ENCODE measurements around the gene NPSR1. TPM values are rescaled to one million over a fixed set of nuclear protein-coding genes. Genes with fewer than 3 reads are reported as not detected.

Gene NPSR1
- total RNA-seq, 1 experiment from 2014 or later = not detected

DNA sequence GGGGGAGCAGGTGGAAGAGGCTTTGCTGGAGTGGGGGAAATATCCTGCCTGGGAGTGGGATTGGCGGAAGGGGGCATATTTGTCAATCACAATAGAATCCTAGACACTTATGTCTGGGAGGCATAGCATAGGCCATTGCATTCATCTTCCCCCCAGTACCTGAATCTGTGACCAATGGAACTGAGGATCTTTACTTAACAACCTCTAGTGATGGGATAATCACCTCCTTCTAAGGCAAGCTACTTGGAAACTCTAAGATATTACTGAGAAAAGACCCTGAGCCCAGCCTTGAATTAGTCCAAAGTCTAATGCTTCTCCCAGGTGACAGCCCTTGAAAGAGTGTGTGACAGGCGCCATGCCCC lies 90.7 kb downstream of the NPSR1 start:
- H3K36me3 Mint-ChIP-seq (ENCODE audit: insufficient read depth in 1 of 3, low read depth in 3 of 3) = no peaks in the 10 kb centered on the region
- H2BK120ac ChIP-seq (ENCODE audit: low read depth, low read length, poor library complexity, severe bottlenecking) = no peak overlapping the region
- 0 out of 7 replicates have a peak overlapping the region, but pooled peaks of 1 of the 3 experiments have one; percentile 4 for H3K27ac Mint-ChIP-seq
- no peak overlapping the region for H3K9ac ChIP-seq (ENCODE audit: extremely low read depth, insufficient read length, low read length)
- H3K23ac ChIP-seq (ENCODE audit: insufficient read length, low read depth, low read length) = no peak overlapping the region
- H3K27me3 Mint-ChIP-seq (ENCODE audit: low read depth) = no peaks in the 10 kb centered on the region
- no peak overlapping the region for H3K4ac ChIP-seq (ENCODE audit: low read depth, low read length)
- TF ChIP-seq, protein P1, sequence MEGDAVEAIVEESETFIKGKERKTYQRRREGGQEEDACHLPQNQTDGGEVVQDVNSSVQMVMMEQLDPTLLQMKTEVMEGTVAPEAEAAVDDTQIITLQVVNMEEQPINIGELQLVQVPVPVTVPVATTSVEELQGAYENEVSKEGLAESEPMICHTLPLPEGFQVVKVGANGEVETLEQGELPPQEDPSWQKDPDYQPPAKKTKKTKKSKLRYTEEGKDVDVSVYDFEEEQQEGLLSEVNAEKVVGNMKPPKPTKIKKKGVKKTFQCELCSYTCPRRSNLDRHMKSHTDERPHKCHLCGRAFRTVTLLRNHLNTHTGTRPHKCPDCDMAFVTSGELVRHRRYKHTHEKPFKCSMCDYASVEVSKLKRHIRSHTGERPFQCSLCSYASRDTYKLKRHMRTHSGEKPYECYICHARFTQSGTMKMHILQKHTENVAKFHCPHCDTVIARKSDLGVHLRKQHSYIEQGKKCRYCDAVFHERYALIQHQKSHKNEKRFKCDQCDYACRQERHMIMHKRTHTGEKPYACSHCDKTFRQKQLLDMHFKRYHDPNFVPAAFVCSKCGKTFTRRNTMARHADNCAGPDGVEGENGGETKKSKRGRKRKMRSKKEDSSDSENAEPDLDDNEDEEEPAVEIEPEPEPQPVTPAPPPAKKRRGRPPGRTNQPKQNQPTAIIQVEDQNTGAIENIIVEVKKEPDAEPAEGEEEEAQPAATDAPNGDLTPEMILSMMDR (conservative IDR thresholded peaks at IDR 0.05) = no peak
- DNase-seq = no peak
- no peak overlapping the region for H2AFZ ChIP-seq (ENCODE audit: low read length)
- no peak overlapping the region for H3K27ac ChIP-seq (ENCODE audit: insufficient read length, low read depth, low read length)
- no peaks in the 10 kb centered on the region for H3K23me2 ChIP-seq (ENCODE audit: insufficient read length, low read depth, low read length, poor library complexity, severe bottlenecking)
- no peak overlapping the region for H2BK5ac ChIP-seq (ENCODE audit: insufficient read length, low read length)
- H2BK15ac ChIP-seq (ENCODE audit: low read depth, low read length) = no peak overlapping the region
- H4K91ac ChIP-seq (ENCODE audit: insufficient read length, low read depth, low read length) = no peak overlapping the region
- H3K9me3 Mint-ChIP-seq = no peaks in the 10 kb centered on the region
- no peak overlapping the region for H4K5ac ChIP-seq (ENCODE audit: insufficient read length, low read depth, low read length)
- H2BK12ac ChIP-seq (ENCODE audit: insufficient read length, low read depth, low read length) = no peak overlapping the region
- no peaks in the 10 kb centered on the region for H4K20me1 ChIP-seq (ENCODE audit: control insufficient read depth, insufficient read depth, insufficient read length)
- no peaks in the 10 kb centered on the region for H3K79me1 ChIP-seq (ENCODE audit: insufficient read depth, low read depth, low read length, poor library complexity, severe bottlenecking)
- H3K4me2 ChIP-seq (ENCODE audit: insufficient read depth, insufficient read length, low read length) = no peak overlapping the region
- H3K27me3 ChIP-seq (ENCODE audit: insufficient read depth, low read length) = no peaks in the 10 kb centered on the region
- H3K79me2 ChIP-seq (ENCODE audit: insufficient read depth, low read length) = no peaks in the 10 kb centered on the region
- H2BK20ac ChIP-seq (ENCODE audit: low read depth, low read length, poor library complexity, severe bottlenecking) = no peak overlapping the region
- no peak overlapping the region for H3T11ph ChIP-seq (ENCODE audit: low read length)
- peaks cover 2 to 10% of the 10 kb centered on the region in 2 experiments; a peak in 2 of 4 replicates for H3K4me1 Mint-ChIP-seq
- no peak overlapping the region for H3K14ac ChIP-seq (ENCODE audit: insufficient read depth, low read length)
- no peaks in the 10 kb centered on the region for H3K4me1 ChIP-seq (ENCODE audit: insufficient read depth, low read length)
- H3K18ac ChIP-seq (ENCODE audit: insufficient read length, low read depth, low read length) = no peak overlapping the region
- no peak overlapping the region for H4K8ac ChIP-seq (replicated peaks; ENCODE audit: insufficient read length, low read depth, low read length)
- no peak overlapping the region for H3K56ac ChIP-seq (ENCODE audit: insufficient read length, low read depth, low read length)
- no peaks in the 10 kb centered on the region for H3K9me3 ChIP-seq (ENCODE audit: control insufficient read depth, low read depth, low read length)
- no peak overlapping the region for H3K4me3 Mint-ChIP-seq
- WGBS (ENCODE audit: extremely low coverage, insufficient read length, low lambda C conversion rate) = no CpG with 5 or more reads among the region's 2 CpGs
- H2AK5ac ChIP-seq (ENCODE audit: insufficient read length, low read length) = no peak overlapping the region
